ENCODE results near the gene MINDY4B.
"Not testable (repeated sequence)": the region's sequence is repeated elsewhere in the genome, so short reads cannot be mapped to it uniquely, and the experiment has no call there.

MINDY4B gene

GRCh38 chr3:150898046-150898754 lies 7.0 kb downstream of the MINDY4B start:
- DNase-seq, result no peak

- no peak for DNase-seq
Observed at GRCh38 chr3:150897592-150897991, 7.6 kb downstream of the MINDY4B start.

- DNase-seq, result no peak
Observed at GRCh38 chr3:150890831-150891230, 14.4 kb downstream of the MINDY4B start.

DNA sequence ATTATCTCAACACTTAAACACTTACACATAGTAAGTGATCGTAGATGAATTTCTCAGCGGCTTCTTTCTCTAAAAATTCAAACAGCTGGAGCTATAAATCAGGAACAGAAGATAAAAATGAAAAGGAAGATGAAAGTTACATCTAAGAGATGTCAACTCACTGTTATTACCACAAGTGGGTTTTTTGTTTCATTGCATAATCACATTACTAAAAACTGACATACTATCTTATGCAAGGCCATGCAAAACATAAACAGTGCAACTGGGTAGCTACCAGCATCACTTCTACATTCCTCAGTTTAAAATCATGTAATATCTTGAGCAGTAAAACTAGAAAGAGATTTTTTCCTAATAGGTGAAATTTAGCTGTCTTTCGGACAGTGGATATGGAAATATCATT lies 14.9 kb downstream of the MINDY4B start:
- DNase-seq, result no peak

- DNase-seq, result no peak
Observed at GRCh38 chr3:150889106-150889505, 16.1 kb downstream of the MINDY4B start.

DNA sequence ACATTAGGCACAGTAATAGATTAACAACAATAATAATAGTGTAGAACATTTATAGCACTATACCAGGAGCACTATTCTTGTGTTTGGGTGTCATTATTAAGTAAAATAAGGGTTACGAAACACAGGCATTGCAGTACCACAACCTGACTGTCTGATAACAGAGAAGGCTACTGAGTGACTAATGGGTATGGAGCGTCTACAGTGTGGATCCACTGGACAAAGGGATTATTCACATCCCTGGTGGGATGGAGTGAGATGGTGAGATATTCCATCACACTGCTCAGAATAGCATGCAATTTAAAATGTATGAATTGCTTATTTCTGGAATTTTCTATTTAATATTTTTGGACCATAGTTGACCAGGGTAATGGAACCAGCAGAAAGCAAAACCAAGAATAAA lies 18.2 kb downstream of the MINDY4B start:
- DNase-seq, result no peak

GRCh38 chr3:150885535-150885934 lies 19.7 kb downstream of the MINDY4B start:
- DNase-seq, result no peak

DNA sequence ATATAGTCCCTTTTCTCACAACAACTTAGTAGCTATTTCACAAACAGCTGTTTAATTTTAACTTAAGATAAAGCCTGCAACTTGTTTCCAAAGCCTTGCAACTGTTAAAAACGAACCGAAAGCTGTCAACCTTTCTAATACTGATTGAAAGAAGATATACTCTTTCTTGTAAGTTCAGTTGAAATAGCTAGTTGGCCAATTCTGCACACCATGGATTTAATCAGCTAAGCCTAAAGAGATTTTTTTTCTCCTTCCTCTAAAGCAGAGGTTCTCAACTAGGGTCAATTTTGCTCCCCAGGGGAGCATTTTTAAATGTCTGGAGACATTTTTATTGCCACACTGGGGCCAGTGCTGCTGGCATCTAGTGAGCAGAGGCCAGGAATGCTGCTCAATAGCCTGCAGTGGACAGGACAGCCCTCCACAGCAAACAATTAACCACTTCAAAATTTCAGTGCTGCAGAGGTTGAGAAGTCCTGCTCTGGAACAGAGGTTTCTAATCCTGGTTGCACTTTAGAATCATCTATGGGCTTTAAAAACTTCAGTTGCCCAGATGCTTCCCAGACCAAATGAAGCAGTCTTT lies 26.2 kb downstream of the MINDY4B start:
- no peak for DNase-seq

DNA sequence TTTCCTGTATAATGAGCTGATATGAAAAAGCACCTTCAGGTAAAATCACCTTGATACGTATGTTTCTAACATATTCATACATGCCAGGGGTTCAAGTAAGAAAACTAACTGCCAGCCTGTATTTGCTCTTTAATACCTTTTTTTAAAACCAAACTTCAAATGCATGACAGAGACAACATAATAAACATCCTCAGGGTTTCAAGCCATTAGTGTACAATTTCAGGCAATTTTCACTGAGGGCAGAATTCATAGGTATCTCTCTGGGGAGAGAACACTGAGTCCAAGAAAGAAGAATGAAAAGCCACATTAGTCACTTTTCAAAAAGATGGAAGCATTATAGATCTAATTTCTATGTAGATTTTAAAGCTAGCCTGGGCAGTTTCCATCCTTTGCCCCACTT lies 26.9 kb downstream of the MINDY4B start:
- no peak for DNase-seq

DNA sequence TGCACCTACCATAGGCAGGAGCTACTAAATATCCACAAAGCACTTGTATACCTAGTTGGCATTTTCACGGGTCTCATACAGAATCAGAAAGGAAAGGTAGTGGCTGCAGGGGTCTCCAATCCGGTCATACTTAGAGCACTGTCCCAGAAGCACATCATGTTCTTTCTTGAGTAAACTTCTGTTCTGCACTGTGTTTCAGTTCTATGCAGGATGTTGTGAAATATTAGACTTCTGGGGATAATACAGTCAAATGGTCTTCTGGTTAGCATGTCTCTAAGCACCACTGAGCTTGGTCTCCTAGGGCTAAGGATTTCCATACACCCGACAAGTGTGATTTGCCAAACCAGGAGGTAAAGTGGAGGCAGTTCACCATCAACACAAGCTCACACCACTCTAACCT lies 27.9 kb downstream of the MINDY4B start:
- no peak for DNase-seq

GRCh38 chr3:150876611-150877265 lies 28.5 kb downstream of the MINDY4B start:
- no peak for DNase-seq

- DNase-seq, result no peak
Observed at GRCh38 chr3:150875548-150875947, 29.7 kb downstream of the MINDY4B start.

- no peak for DNase-seq
Observed at GRCh38 chr3:150874666-150875219, 30.5 kb downstream of the MINDY4B start.

GRCh38 chr3:150871192-150871591 lies 34.0 kb downstream of the MINDY4B start:
- DNase-seq, result no peak

DNA sequence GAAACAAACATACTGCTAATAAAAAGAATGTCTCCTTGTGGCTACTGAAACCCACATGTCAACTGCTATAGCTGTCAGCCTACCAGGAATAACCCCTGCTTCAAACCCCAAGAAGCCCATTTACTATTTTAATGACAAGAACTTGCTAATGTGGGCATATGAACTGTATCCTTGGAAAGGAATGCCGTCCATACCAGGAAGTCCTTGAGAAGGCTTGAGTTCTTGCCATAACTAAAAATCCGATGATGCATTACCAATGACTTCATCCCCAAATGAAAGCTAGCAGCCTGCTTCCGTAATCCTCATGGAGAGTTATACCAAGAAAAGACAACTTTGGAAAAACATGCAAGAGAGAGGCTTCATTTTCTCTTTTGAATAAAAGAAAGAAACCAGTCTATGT lies 34.8 kb downstream of the MINDY4B start:
- no peak for DNase-seq

- no peak for DNase-seq
Observed at GRCh38 chr3:150868282-150868681, 37.0 kb downstream of the MINDY4B start.

- DNase-seq, result no peak
Observed at GRCh38 chr3:150867434-150867833, 37.8 kb downstream of the MINDY4B start.

DNA sequence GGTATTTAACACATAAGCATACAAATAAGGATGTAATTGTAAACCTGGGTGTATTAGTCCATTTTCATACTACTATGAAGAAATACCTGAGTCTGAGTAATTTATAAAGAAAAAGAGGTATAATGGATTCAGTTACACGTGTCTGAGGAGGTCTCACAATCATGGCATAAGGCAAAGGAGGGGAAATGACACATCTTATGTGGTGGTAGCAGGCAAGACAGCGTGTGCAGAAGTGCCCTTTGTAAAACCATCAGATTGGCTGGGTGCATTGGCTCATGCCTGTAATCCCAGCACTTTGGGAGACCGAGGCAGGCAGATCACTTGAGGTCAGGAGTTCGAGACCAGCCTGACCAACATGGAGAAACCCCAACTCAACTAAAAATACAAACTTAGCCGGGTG lies 41.3 kb downstream of the MINDY4B start:
- DNase-seq, result not testable (repeated sequence)

DNA sequence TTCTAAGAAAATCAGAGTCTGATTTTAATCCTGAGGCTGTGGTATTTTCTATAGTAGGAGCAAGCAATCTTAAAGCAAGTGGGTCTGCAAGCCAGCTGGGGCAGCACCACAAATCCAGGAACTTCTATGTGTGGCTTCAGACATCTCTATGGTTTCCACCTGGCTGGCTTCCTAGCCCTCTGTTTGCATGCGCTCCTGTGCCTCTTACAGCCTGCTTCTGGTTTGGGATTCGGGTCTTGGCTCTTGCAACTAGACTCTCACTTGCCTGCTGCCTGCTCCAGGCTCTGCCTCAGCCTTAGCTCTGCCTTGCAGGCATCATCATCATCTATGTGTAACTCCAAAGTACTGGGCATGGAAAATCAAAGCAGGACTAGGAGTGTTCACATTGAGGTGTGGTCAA lies 43.4 kb downstream of the MINDY4B start:
- no peak for DNase-seq

GRCh38 chr3:150857936-150858335 lies 47.3 kb downstream of the MINDY4B start:
- DNase-seq, result not testable (repeated sequence)

DNA sequence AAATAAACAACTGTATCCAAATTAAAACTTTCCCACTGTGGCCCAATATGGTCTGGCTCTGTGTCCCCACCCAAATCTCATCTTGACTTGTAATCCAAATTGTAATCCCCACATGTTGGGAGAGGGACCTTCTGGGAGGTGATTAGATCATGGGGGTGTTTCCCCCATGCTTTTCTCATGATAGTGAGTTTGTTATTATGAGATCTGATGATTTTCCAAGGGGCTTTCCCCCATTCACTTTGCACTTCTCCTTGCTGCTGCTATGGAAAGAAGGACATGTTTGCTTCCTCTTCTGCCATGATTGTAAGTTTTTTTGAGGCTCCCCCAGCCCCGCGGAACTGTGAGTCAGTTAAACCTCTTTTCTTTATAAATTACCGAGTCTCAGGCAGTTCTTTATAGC lies 55.0 kb downstream of the MINDY4B start:
- no peak for DNase-seq

DNA sequence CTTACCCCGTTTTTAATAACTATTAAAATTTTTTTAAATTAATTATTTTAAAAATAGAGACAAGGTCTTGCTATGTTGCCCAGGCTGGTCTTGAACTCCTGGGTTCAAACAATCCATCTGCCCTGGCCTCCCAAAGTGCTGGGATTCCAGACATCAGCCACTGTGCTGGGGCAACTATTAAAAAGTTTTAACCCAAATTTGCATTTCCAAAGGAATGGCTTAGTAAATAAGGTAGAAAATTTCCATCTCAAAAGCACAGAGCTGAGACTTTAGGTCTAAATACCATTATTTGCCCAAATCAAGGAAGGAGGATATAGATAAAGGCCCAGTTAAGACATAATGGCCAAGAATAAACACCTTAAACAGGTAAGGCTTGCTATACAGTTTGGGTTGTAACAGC lies 56.4 kb downstream of the MINDY4B start:
- DNase-seq, result no peak

DNA sequence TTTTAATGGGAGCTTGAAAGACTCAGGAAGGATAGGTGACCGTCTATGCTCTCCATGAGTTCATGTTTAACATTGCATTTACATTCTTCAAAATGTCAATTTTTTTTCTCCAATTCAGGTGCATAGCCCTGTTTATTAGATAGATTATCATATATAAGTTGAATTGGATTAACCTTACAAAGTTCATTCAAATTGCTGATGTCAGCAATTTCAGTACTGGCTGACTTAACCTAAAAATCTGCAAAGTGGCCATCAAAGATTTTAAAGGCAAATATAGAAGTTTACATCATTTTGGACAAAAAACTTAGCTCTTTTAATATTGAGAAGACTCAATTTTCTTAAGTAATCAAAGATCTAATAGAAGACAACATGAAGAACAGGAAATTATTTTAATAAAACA lies 57.8 kb downstream of the MINDY4B start:
- DNase-seq, result no peak

DNA sequence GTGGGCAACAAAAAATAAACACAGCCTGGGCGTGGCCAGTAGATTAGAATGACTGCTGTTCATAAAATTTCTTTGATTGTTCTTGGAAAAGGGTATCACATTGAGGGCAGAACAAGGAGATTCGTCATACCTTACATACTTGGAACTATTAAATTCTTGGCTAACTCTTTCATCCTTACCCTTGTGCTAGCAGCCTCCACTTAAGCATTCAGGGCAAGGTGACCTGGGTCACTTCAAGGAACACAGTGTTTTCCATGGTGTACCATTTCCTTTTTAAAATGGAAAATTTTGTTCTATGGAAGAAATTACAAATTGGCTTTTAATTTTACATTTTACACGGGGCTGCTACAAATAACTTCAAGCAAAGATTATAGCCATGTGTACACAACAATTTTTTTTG lies 60.8 kb downstream of the MINDY4B start:
- no peak for DNase-seq
